ENCODE measurements around the gene C14orf119.
A peak's percentile ranks its signal among the peaks of the same experiment; 100 is the strongest.

C14orf119 gene

GRCh38 chr14:23141706-23142444 is 46.6 kb downstream of the C14orf119 start:
- Histone ChIP-seq H3K18ac (ENCODE audit: low read depth in 1 of 2, low read length in 2 of 2) (no peak overlapping the region), H3K4me1 (ENCODE audit: control insufficient read depth, insufficient read depth, low read depth, low read length) (no peaks in the 10 kb centered on the region), H3K4ac (ENCODE audit: low read depth in 1 of 2, low read length in 2 of 2) (no peak overlapping the region), H3K23ac (ENCODE audit: low read length in 2 of 2) (no peak overlapping the region), H3K4me3 (ENCODE audit: insufficient read depth in 1 of 2, low read depth in 1 of 2, low read length in 2 of 2) (no peak overlapping the region), H3K14ac (ENCODE audit: low read length in 2 of 2) (no peak overlapping the region), H3K9ac (ENCODE audit: low read length) (peak overlapping the region; percentile 44), H3K36me3 (ENCODE audit: control insufficient read depth in 1 of 2, insufficient read depth in 2 of 2, low read depth in 1 of 2, low read length in 2 of 2) (peaks cover 0 to 52% of the 10 kb centered on the region in 2 experiments), H2BK12ac (ENCODE audit: low read length in 2 of 2) (no peak overlapping the region), H4K8ac (ENCODE audit: low read length) (no peak overlapping the region), H2AFZ (ENCODE audit: low read depth, low read length) (no peak overlapping the region), H2BK5ac (ENCODE audit: low read depth, low read length, poor library complexity, severe bottlenecking) (no peak overlapping the region), H3K27ac (ENCODE audit: low read length, poor library complexity, severe bottlenecking) (no peak overlapping the region), H3K27me3 (ENCODE audit: control insufficient read depth in 1 of 2, insufficient read depth in 1 of 2, low read length in 2 of 2) (peaks cover 0 to 14% of the 10 kb centered on the region in 2 experiments), H2BK15ac (ENCODE audit: low read depth, poor library complexity, severe bottlenecking) (no peak overlapping the region), H3K9me3 (ENCODE audit: control insufficient read depth, low read length) (no peaks in the 10 kb centered on the region), H2AK5ac (ENCODE audit: low read length, severe bottlenecking) (no peak overlapping the region), H3K79me1 (replicated peaks; ENCODE audit: low read length, poor library complexity, severe bottlenecking) (no peaks in the 10 kb centered on the region), H4K91ac (ENCODE audit: low read length) (no peak overlapping the region), H2BK120ac (ENCODE audit: low read depth, low read length) (no peak overlapping the region), H3K4me2 (ENCODE audit: low read length, poor library complexity, severe bottlenecking) (no peak overlapping the region)
- WGBS = 78% methylated on average over 5 of the region's 7 CpGs
- DNase-seq = peak; percentile 31

- Histone ChIP-seq H3K18ac (ENCODE audit: low read depth in 1 of 2, low read length in 2 of 2) (no peak overlapping the region), H3K27me3 (ENCODE audit: control insufficient read depth in 1 of 2, insufficient read depth in 1 of 2, low read length in 2 of 2) (peaks cover 0 to 14% of the 10 kb centered on the region in 2 experiments), H2BK15ac (ENCODE audit: low read depth, poor library complexity, severe bottlenecking) (no peak overlapping the region), H3K14ac (ENCODE audit: low read length in 2 of 2) (no peak overlapping the region), H2BK120ac (ENCODE audit: low read depth, low read length) (no peak overlapping the region), H2BK12ac (ENCODE audit: low read length in 2 of 2) (no peak overlapping the region), H3K4me1 (ENCODE audit: control insufficient read depth, insufficient read depth, low read depth, low read length) (no peaks in the 10 kb centered on the region), H3K4me3 (ENCODE audit: insufficient read depth in 1 of 2, low read depth in 1 of 2, low read length in 2 of 2) (no peak overlapping the region), H2BK5ac (ENCODE audit: low read depth, low read length, poor library complexity, severe bottlenecking) (no peak overlapping the region), H3K23ac (ENCODE audit: low read length in 2 of 2) (no peak overlapping the region), H4K91ac (ENCODE audit: low read length) (no peak overlapping the region), H3K4me2 (ENCODE audit: low read length, poor library complexity, severe bottlenecking) (no peak overlapping the region), H4K8ac (ENCODE audit: low read length) (no peak overlapping the region), H3K36me3 (ENCODE audit: control insufficient read depth in 1 of 2, insufficient read depth in 2 of 2, low read depth in 1 of 2, low read length in 2 of 2) (peaks cover 0 to 50% of the 10 kb centered on the region in 2 experiments), H2AFZ (ENCODE audit: low read depth, low read length) (no peak overlapping the region), H3K9me3 (ENCODE audit: control insufficient read depth, low read length) (no peaks in the 10 kb centered on the region), H3K4ac (ENCODE audit: low read depth in 1 of 2, low read length in 2 of 2) (no peak overlapping the region), H3K79me1 (replicated peaks; ENCODE audit: low read length, poor library complexity, severe bottlenecking) (no peaks in the 10 kb centered on the region), H3K27ac (ENCODE audit: low read length, poor library complexity, severe bottlenecking) (no peak overlapping the region), H3K9ac (ENCODE audit: low read length) (no peak overlapping the region), H2AK5ac (ENCODE audit: low read length, severe bottlenecking) (no peak overlapping the region)
- 95% methylated on average over 4 of the region's 4 CpGs for WGBS
- no peak for DNase-seq
Observed at GRCh38 chr14:23142826-23143225, 47.5 kb downstream of the C14orf119 start.

- no peak overlapping the region for H2BK12ac ChIP-seq (ENCODE audit: low read length in 2 of 2)
- no peak overlapping the region for H3K18ac ChIP-seq (ENCODE audit: low read depth in 1 of 2, low read length in 2 of 2)
- H3K9ac ChIP-seq (ENCODE audit: low read length) = no peak overlapping the region
- H3K4me2 ChIP-seq (ENCODE audit: low read length, poor library complexity, severe bottlenecking) = no peak overlapping the region
- H3K23ac ChIP-seq (ENCODE audit: low read length in 2 of 2) = no peak overlapping the region
- H3K4me1 ChIP-seq (ENCODE audit: control insufficient read depth, insufficient read depth, low read depth, low read length) = no peaks in the 10 kb centered on the region
- peaks cover 0 to 39% of the 10 kb centered on the region in 2 experiments for H3K36me3 ChIP-seq (ENCODE audit: control insufficient read depth in 1 of 2, insufficient read depth in 2 of 2, low read depth in 1 of 2, low read length in 2 of 2)
- WGBS = no CpG with 5 or more reads among the region's 1 CpG
- no peak overlapping the region for H4K8ac ChIP-seq (ENCODE audit: low read length)
- no peak overlapping the region for H3K27ac ChIP-seq (ENCODE audit: low read length, poor library complexity, severe bottlenecking)
- no peak overlapping the region for H3K4ac ChIP-seq (ENCODE audit: low read depth in 1 of 2, low read length in 2 of 2)
- no peak overlapping the region for H3K4me3 ChIP-seq (ENCODE audit: insufficient read depth in 1 of 2, low read depth in 1 of 2, low read length in 2 of 2)
- H2BK15ac ChIP-seq (ENCODE audit: low read depth, poor library complexity, severe bottlenecking) = no peak overlapping the region
- H2BK5ac ChIP-seq (ENCODE audit: low read depth, low read length, poor library complexity, severe bottlenecking) = no peak overlapping the region
- DNase-seq = no peak
- no peak overlapping the region for H2BK120ac ChIP-seq (ENCODE audit: low read depth, low read length)
- peaks cover 0 to 14% of the 10 kb centered on the region in 2 experiments for H3K27me3 ChIP-seq (ENCODE audit: control insufficient read depth in 1 of 2, insufficient read depth in 1 of 2, low read length in 2 of 2)
- no peak overlapping the region for H2AK5ac ChIP-seq (ENCODE audit: low read length, severe bottlenecking)
- H2AFZ ChIP-seq (ENCODE audit: low read depth, low read length) = no peak overlapping the region
- no peak overlapping the region for H3K14ac ChIP-seq (ENCODE audit: low read length in 2 of 2)
- no peaks in the 10 kb centered on the region for H3K9me3 ChIP-seq (ENCODE audit: control insufficient read depth, low read length)
- no peaks in the 10 kb centered on the region for H3K79me1 ChIP-seq (replicated peaks; ENCODE audit: low read length, poor library complexity, severe bottlenecking)
- H4K91ac ChIP-seq (ENCODE audit: low read length) = no peak overlapping the region
Observed at GRCh38 chr14:23143911-23144310, 48.6 kb downstream of the C14orf119 start.

GRCh38 chr14:23145794-23146350 is 50.6 kb downstream of the C14orf119 start:
- H3K36me3 ChIP-seq (ENCODE audit: control insufficient read depth in 1 of 2, insufficient read depth in 2 of 2, low read depth in 1 of 2, low read length in 2 of 2) = peaks cover 0 to 26% of the 10 kb centered on the region in 2 experiments
- H2BK15ac ChIP-seq (ENCODE audit: low read depth, poor library complexity, severe bottlenecking) = no peak overlapping the region
- no peak overlapping the region for H3K4me2 ChIP-seq (ENCODE audit: low read length, poor library complexity, severe bottlenecking)
- no peak overlapping the region for H3K23ac ChIP-seq (ENCODE audit: low read length in 2 of 2)
- DNase-seq = peak; percentile 82
- H2AFZ ChIP-seq (ENCODE audit: low read depth, low read length) = no peak overlapping the region
- no peak overlapping the region for H2BK120ac ChIP-seq (ENCODE audit: low read depth, low read length)
- H4K8ac ChIP-seq (ENCODE audit: low read length) = no peak overlapping the region
- no peak overlapping the region for H2AK5ac ChIP-seq (ENCODE audit: low read length, severe bottlenecking)
- 36% methylated on average over 3 of the region's 4 CpGs for WGBS
- no peak overlapping the region for H3K18ac ChIP-seq (ENCODE audit: low read depth in 1 of 2, low read length in 2 of 2)
- no peak overlapping the region for H3K4me3 ChIP-seq (ENCODE audit: insufficient read depth in 1 of 2, low read depth in 1 of 2, low read length in 2 of 2)
- no peak overlapping the region for H3K27ac ChIP-seq (ENCODE audit: low read length, poor library complexity, severe bottlenecking)
- no peak overlapping the region for H3K14ac ChIP-seq (ENCODE audit: low read length in 2 of 2)
- H3K9me3 ChIP-seq (ENCODE audit: control insufficient read depth, low read length) = no peaks in the 10 kb centered on the region
- no peak overlapping the region for H4K91ac ChIP-seq (ENCODE audit: low read length)
- H3K4me1 ChIP-seq (ENCODE audit: control insufficient read depth, insufficient read depth, low read depth, low read length) = no peaks in the 10 kb centered on the region
- H3K4ac ChIP-seq (ENCODE audit: low read depth in 1 of 2, low read length in 2 of 2) = no peak overlapping the region
- no peak overlapping the region for H2BK12ac ChIP-seq (ENCODE audit: low read length in 2 of 2)
- peak overlapping the region; percentile 46 for H3K9ac ChIP-seq (ENCODE audit: low read length)
- peaks cover 0 to 9% of the 10 kb centered on the region in 2 experiments for H3K27me3 ChIP-seq (ENCODE audit: control insufficient read depth in 1 of 2, insufficient read depth in 1 of 2, low read length in 2 of 2)
- no peaks in the 10 kb centered on the region for H3K79me1 ChIP-seq (replicated peaks; ENCODE audit: low read length, poor library complexity, severe bottlenecking)
- H2BK5ac ChIP-seq (ENCODE audit: low read depth, low read length, poor library complexity, severe bottlenecking) = no peak overlapping the region
